ENCODE results near the gene IPO8. TPM values are rescaled to one million over a fixed set of nuclear protein-coding genes. Genes with fewer than 3 reads are reported as not detected.

Gene IPO8
- total and polyA plus RNA-seq, 2 donors (not counting 3 experiments of a cell fraction or from before 2014, with no cell fraction given) = 7.2 to 52.5 TPM

DNA sequence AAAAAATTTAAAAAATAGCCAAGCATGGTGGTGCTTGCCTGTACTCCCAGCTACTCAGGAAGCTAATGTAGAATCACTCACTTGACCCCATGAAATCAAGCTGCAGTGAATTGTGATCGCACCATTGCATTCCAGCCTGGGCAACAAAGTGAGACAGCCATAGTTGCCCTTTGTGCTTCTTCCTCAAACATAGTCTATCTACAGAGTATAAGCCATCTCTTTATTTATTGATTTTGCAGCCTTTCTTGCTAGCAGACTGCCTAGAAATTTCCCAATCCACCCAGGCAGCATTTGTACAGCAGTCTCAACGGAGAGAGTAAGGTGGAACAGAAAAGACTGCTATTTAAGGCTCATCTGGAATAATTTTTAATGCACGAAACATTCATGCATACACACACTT is 68.8 kb downstream of the IPO8 start:
- Histone ChIP-seq H3K79me2 (ENCODE audit: control insufficient read depth, insufficient read depth, low read length) (no peaks in the 10 kb centered on the region), H3K9me1 (replicated peaks; ENCODE audit: control insufficient read depth, extremely low read depth, insufficient read depth, low read length) (no peaks in the 10 kb centered on the region), H3K4me3 (replicated peaks in 1 of 3; ENCODE audit: insufficient read depth in 1 of 3, low read depth in 1 of 3, low read length in 3 of 3) (no peak overlapping the region), H3K9me3 (replicated peaks; ENCODE audit: control insufficient read depth, insufficient read depth, low read length) (no peaks in the 10 kb centered on the region), H3K36me3 (ENCODE audit: control insufficient read depth in 2 of 2, extremely low read depth in 1 of 2, insufficient read depth in 2 of 2, low read length in 2 of 2) (peaks cover 6 to 11% of the 10 kb centered on the region in 2 experiments), H3K9ac (replicated peaks; ENCODE audit: extremely low read depth, insufficient read depth, low read length) (no peak overlapping the region), H3K4me1 (ENCODE audit: control insufficient read depth, extremely low read depth, insufficient read depth, low read length) (no peaks in the 10 kb centered on the region), H3K4me2 (ENCODE audit: insufficient read depth, low read length) (no peak overlapping the region), H4K20me1 (replicated peaks; ENCODE audit: control insufficient read depth, extremely low read depth, insufficient read depth, low read length) (no peaks in the 10 kb centered on the region), H2AFZ (ENCODE audit: low read depth, low read length) (no peak overlapping the region), H3K27ac (ENCODE audit: insufficient read depth, low read depth, low read length) (no peak overlapping the region), H3K27me3 (ENCODE audit: control insufficient read depth in 2 of 2, insufficient read depth in 2 of 2, low read length in 2 of 2) (no peaks in the 10 kb centered on the region)
- no peak for FAIRE-seq
- no TSS peak for BruUV-seq (replicated peaks)
- intact Hi-C loops (cut with micrococcal nuclease) = no loop called here
- ChIA-PET POLR2A (no interaction called here), CTCF (no interaction called here)
- TF ChIP-seq, protein P1, sequence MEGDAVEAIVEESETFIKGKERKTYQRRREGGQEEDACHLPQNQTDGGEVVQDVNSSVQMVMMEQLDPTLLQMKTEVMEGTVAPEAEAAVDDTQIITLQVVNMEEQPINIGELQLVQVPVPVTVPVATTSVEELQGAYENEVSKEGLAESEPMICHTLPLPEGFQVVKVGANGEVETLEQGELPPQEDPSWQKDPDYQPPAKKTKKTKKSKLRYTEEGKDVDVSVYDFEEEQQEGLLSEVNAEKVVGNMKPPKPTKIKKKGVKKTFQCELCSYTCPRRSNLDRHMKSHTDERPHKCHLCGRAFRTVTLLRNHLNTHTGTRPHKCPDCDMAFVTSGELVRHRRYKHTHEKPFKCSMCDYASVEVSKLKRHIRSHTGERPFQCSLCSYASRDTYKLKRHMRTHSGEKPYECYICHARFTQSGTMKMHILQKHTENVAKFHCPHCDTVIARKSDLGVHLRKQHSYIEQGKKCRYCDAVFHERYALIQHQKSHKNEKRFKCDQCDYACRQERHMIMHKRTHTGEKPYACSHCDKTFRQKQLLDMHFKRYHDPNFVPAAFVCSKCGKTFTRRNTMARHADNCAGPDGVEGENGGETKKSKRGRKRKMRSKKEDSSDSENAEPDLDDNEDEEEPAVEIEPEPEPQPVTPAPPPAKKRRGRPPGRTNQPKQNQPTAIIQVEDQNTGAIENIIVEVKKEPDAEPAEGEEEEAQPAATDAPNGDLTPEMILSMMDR (IDR thresholded peaks at IDR 0.05; ENCODE audit: extremely low read depth in 1 of 2, insufficient read depth in 1 of 2, low read depth in 1 of 2, low read length in 2 of 2) = no peak
- TF ChIP-seq FOS (IDR thresholded peaks at IDR 0.05; ENCODE audit: borderline replicate concordance, insufficient read depth, low read length) (no peak), JUN (IDR thresholded peaks at IDR 0.05; ENCODE audit: borderline replicate concordance, insufficient read depth, insufficient read length, low read depth) (no peak), MAX (IDR thresholded peaks at IDR 0.05; ENCODE audit: insufficient read depth, insufficient read length) (no peak), EZH2 (IDR thresholded peaks at IDR 0.05; ENCODE audit: borderline replicate concordance, low read depth, low read length, severe bottlenecking) (no peak), POLR2AphosphoS5 (IDR thresholded peaks at IDR 0.05; ENCODE audit: insufficient read depth, low read depth, low read length) (no peak), GATA2 (IDR thresholded peaks at IDR 0.05; ENCODE audit: insufficient read depth, insufficient read length, low read depth, low read length) (no peak), POLR2A (IDR thresholded peaks at IDR 0.05; ENCODE audit: low read depth, low read length) (no peak), MYC (IDR thresholded peaks at IDR 0.05; ENCODE audit: low read depth, low read length) (no peak)
- dilution Hi-C loops (cut with MboI; ENCODE audit: extremely low pct_ligation_motif_present, low sequenced_read_pairs) = no loop called here
- no peak for DNase-seq (ENCODE audit: low read depth, low spot score)
